ENCODE measurements around the gene FRS3.
A peak's percentile ranks its signal among the peaks of the same experiment; 100 is the strongest.

Gene FRS3

GRCh38 chr6:41790045-41790444 is 10.3 kb upstream of the FRS3 start:
- Histone ChIP-seq H3K27me3 (no peaks in the 10 kb centered on the region), H3K4me3 (ENCODE audit: low read depth in 1 of 2, low read length in 1 of 2) (no peak overlapping the region), H3K36me3 (peaks cover 25% of the 10 kb centered on the region), H3K9me3 (no peaks in the 10 kb centered on the region), H3K4me1 (ENCODE audit: control insufficient read depth in 1 of 2, insufficient read depth in 1 of 2, low read depth in 1 of 2, low read length in 1 of 2) (peaks cover 23 to 24% of the 10 kb centered on the region in 2 experiments), H3K27ac (no peak overlapping the region)
- no peak for TF ChIP-seq CTCF (IDR thresholded peaks at IDR 0.05)

- TF ChIP-seq CTCF (IDR thresholded peaks at IDR 0.05): no peak
- no peak overlapping the region for H3K4me3 ChIP-seq (ENCODE audit: low read depth in 1 of 2, low read length in 1 of 2)
Measured at GRCh38 chr6:41789390-41789724, 9.7 kb upstream of the FRS3 start.

GRCh38 chr6:41787219-41787917 is 7.7 kb upstream of the FRS3 start, which contains the start of gene TOMM6:
Gene TOMM6, plus strand, starts transcription at chr6:41787694. Its CDS starts 4 bp downstream, at chr6:41787698.
- Histone ChIP-seq H3K4me1 (ENCODE audit: control insufficient read depth in 1 of 2, insufficient read depth in 1 of 2, low read depth in 1 of 2, low read length in 1 of 2) (peaks cover 35 to 37% of the 10 kb centered on the region in 2 experiments), H3K9me3 (no peaks in the 10 kb centered on the region), H3K36me3 (peaks cover 16% of the 10 kb centered on the region), H3K27me3 (no peaks in the 10 kb centered on the region), H3K27ac (peak within 1 kb of the TSS; percentile 93), H3K4me3 (ENCODE audit: low read depth in 1 of 2, low read length in 1 of 2) (peak within 1 kb of the TSS; percentile 89 to 99)
- peak; percentile 98 for TF ChIP-seq CTCF (IDR thresholded peaks at IDR 0.05)

More at GRCh38 chr6:41789390-41789724, 9.7 kb upstream of the FRS3 start:
- no peaks in the 10 kb centered on the region for H3K27me3 ChIP-seq
- no peak overlapping the region for H3K27ac ChIP-seq
- H3K4me1 ChIP-seq (ENCODE audit: control insufficient read depth in 1 of 2, insufficient read depth in 1 of 2, low read depth in 1 of 2, low read length in 1 of 2): peaks cover 30 to 31% of the 10 kb centered on the region in 2 experiments
- no peaks in the 10 kb centered on the region for H3K9me3 ChIP-seq
- H3K36me3 ChIP-seq: peaks cover 22% of the 10 kb centered on the region

- TF ChIP-seq CTCF (IDR thresholded peaks at IDR 0.05): peak; percentile 95
Measured at GRCh38 chr6:41786451-41787218, 6.9 kb upstream of the FRS3 start.

GRCh38 chr6:41785689-41786450 is 6.2 kb upstream of the FRS3 start:
- no peak for TF ChIP-seq CTCF (IDR thresholded peaks at IDR 0.05)
- Histone ChIP-seq H3K9me3 (no peaks in the 10 kb centered on the region), H3K4me3 (ENCODE audit: low read depth in 1 of 2, low read length in 1 of 2) (peak overlapping the region; percentile 89 to 99), H3K4me1 (ENCODE audit: control insufficient read depth in 1 of 2, insufficient read depth in 1 of 2, low read depth in 1 of 2, low read length in 1 of 2) (peaks cover 43 to 47% of the 10 kb centered on the region in 2 experiments), H3K27me3 (no peaks in the 10 kb centered on the region), H3K27ac (peak overlapping the region; percentile 93), H3K36me3 (peaks cover 5% of the 10 kb centered on the region)

More at GRCh38 chr6:41786451-41787218, 6.9 kb upstream of the FRS3 start:
- peaks cover 35 to 39% of the 10 kb centered on the region in 2 experiments for H3K4me1 ChIP-seq (ENCODE audit: control insufficient read depth in 1 of 2, insufficient read depth in 1 of 2, low read depth in 1 of 2, low read length in 1 of 2)
- H3K27me3 ChIP-seq: no peaks in the 10 kb centered on the region
- no peaks in the 10 kb centered on the region for H3K9me3 ChIP-seq
- H3K36me3 ChIP-seq: peaks cover 10% of the 10 kb centered on the region
- H3K4me3 ChIP-seq (ENCODE audit: low read depth in 1 of 2, low read length in 1 of 2): peak overlapping the region; percentile 89 to 99
- H3K27ac ChIP-seq: peak overlapping the region; percentile 93

Data from neutrophil (primary cell).